ENCODE results near the gene LPAR1. TPM values are rescaled to one million over a fixed set of nuclear protein-coding genes. Genes with fewer than 3 reads are reported as not detected.

Gene LPAR1
- total RNA-seq, 2 donors from 2014 or later: 5.0 to 5.9 TPM

- TF ChIP-seq, protein P1, sequence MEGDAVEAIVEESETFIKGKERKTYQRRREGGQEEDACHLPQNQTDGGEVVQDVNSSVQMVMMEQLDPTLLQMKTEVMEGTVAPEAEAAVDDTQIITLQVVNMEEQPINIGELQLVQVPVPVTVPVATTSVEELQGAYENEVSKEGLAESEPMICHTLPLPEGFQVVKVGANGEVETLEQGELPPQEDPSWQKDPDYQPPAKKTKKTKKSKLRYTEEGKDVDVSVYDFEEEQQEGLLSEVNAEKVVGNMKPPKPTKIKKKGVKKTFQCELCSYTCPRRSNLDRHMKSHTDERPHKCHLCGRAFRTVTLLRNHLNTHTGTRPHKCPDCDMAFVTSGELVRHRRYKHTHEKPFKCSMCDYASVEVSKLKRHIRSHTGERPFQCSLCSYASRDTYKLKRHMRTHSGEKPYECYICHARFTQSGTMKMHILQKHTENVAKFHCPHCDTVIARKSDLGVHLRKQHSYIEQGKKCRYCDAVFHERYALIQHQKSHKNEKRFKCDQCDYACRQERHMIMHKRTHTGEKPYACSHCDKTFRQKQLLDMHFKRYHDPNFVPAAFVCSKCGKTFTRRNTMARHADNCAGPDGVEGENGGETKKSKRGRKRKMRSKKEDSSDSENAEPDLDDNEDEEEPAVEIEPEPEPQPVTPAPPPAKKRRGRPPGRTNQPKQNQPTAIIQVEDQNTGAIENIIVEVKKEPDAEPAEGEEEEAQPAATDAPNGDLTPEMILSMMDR (conservative IDR thresholded peaks at IDR 0.05): no peak
- no peaks in the 10 kb centered on the region for H3K9me3 ChIP-seq (ENCODE audit: control insufficient read depth, low read length)
- DNase-seq: peak; percentile 56
- Mint-ChIP-seq H3K9me3 (no peaks in the 10 kb centered on the region), H3K27me3 (ENCODE audit: insufficient read depth) (no peaks in the 10 kb centered on the region), H3K4me1 (peaks cover 3% of the 10 kb centered on the region), H3K27ac (no peak overlapping the region), H3K4me3 (no peak overlapping the region), H3K36me3 (ENCODE audit: low read depth) (no peaks in the 10 kb centered on the region)
- H3K4me1 ChIP-seq (ENCODE audit: control insufficient read depth, insufficient read depth, low read length): peaks cover 4% of the 10 kb centered on the region
- 61% methylated on average over 3 of the region's 3 CpGs; no CpG with 5 or more reads in 1 of the 2 experiments for WGBS, 2 experiments (ENCODE audit: insufficient coverage in 1 of 2, insufficient read length in 1 of 2)
- no peaks in the 10 kb centered on the region for H3K36me3 ChIP-seq (ENCODE audit: control insufficient read depth, insufficient read depth, low read length)
- H3K4me3 ChIP-seq (ENCODE audit: low read length): no peak overlapping the region
- H3K9ac ChIP-seq (ENCODE audit: extremely low read depth, low read length, poor library complexity, severe bottlenecking): no peak overlapping the region
- no peaks in the 10 kb centered on the region for H3K27me3 ChIP-seq (ENCODE audit: control insufficient read depth, insufficient read depth, low read length, poor library complexity, severe bottlenecking)
- H3K27ac ChIP-seq (ENCODE audit: low read depth, low read length): no peak overlapping the region
Measured at GRCh38 chr9:111003182-111003581, 35.1 kb downstream of the LPAR1 start.

DNA sequence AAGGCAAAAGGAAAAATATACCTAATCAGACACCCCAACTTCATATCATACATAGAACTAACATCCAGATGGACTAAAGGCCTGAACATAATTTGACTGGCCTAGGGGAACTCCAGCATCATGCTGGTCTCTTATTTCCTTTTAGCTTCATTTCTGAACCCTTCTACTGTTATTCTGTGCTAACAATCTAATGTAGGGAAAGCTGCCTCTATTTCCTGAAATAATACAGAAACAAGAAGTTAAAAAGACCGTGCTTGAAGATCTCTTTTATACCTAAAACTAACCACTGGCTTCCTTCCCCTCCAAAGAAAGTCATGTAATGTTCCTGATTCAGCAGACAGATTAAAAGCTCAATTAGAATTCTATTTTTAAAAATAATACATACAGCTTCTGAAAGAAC is 36.7 kb downstream of the LPAR1 start:
- Mint-ChIP-seq H3K4me3 (no peak overlapping the region), H3K27ac (no peak overlapping the region), H3K4me1 (peaks cover 3% of the 10 kb centered on the region), H3K36me3 (ENCODE audit: low read depth) (no peaks in the 10 kb centered on the region), H3K9me3 (no peaks in the 10 kb centered on the region), H3K27me3 (ENCODE audit: insufficient read depth) (no peaks in the 10 kb centered on the region)
- Histone ChIP-seq H3K4me1 (ENCODE audit: control insufficient read depth, insufficient read depth, low read length) (peaks cover 4% of the 10 kb centered on the region), H3K4me3 (ENCODE audit: low read length) (no peak overlapping the region), H3K27me3 (ENCODE audit: control insufficient read depth, insufficient read depth, low read length, poor library complexity, severe bottlenecking) (no peaks in the 10 kb centered on the region), H3K27ac (ENCODE audit: low read depth, low read length) (no peak overlapping the region), H3K9ac (ENCODE audit: extremely low read depth, low read length, poor library complexity, severe bottlenecking) (no peak overlapping the region), H3K9me3 (ENCODE audit: control insufficient read depth, low read length) (no peaks in the 10 kb centered on the region), H3K36me3 (ENCODE audit: control insufficient read depth, insufficient read depth, low read length) (no peaks in the 10 kb centered on the region)
- WGBS, 2 experiments (ENCODE audit: insufficient coverage in 1 of 2, insufficient read length in 1 of 2): 100% methylated on average over 1 of the region's 1 CpG; no CpG with 5 or more reads in 1 of the 2 experiments
- no peak for DNase-seq
- TF ChIP-seq, protein P1 (conservative IDR thresholded peaks at IDR 0.05): no peak

GRCh38 chr9:111000202-111000601 is 38.1 kb downstream of the LPAR1 start:
- Mint-ChIP-seq H3K27me3 (ENCODE audit: insufficient read depth) (no peaks in the 10 kb centered on the region), H3K9me3 (no peaks in the 10 kb centered on the region), H3K27ac (no peak overlapping the region), H3K4me1 (peaks cover 6% of the 10 kb centered on the region), H3K4me3 (no peak overlapping the region), H3K36me3 (ENCODE audit: low read depth) (no peaks in the 10 kb centered on the region)
- Histone ChIP-seq H3K36me3 (ENCODE audit: control insufficient read depth, insufficient read depth, low read length) (no peaks in the 10 kb centered on the region), H3K4me3 (ENCODE audit: low read length) (no peak overlapping the region), H3K27me3 (ENCODE audit: control insufficient read depth, insufficient read depth, low read length, poor library complexity, severe bottlenecking) (no peaks in the 10 kb centered on the region), H3K9ac (ENCODE audit: extremely low read depth, low read length, poor library complexity, severe bottlenecking) (no peak overlapping the region), H3K4me1 (ENCODE audit: control insufficient read depth, insufficient read depth, low read length) (peaks cover 4% of the 10 kb centered on the region), H3K27ac (ENCODE audit: low read depth, low read length) (no peak overlapping the region), H3K9me3 (ENCODE audit: control insufficient read depth, low read length) (no peaks in the 10 kb centered on the region)
- WGBS, 2 experiments (ENCODE audit: insufficient coverage in 1 of 2, insufficient read length in 1 of 2): 94 to 100% methylated on average over 1 to 2 of the region's 2 CpGs
- no peak for DNase-seq
- TF ChIP-seq, protein P1 (conservative IDR thresholded peaks at IDR 0.05): no peak

Data from endodermal cell (in vitro differentiated cells).